SK-N-SH treated with all-trans-retinoic acid at 6 μM for 48 hours (cell line): ENCODE data around the gene PQBP1.
A peak's percentile ranks its signal among the peaks of the same experiment; 100 is the strongest.

Source experiments
- ATAC-seq: fragments of 200-7000 bp; cut with Tn5 transposase; 3 replicates; pipeline ENCODE4 v1.9.1; 2020; ENCODE audit warnings: mild to moderate bottlenecking, moderate library complexity
- BACH2 ChIP-seq: fragments of 250-450 bp; sonication (Bioruptor Pico); IDR thresholded peaks from 2 replicates; pipeline ENCODE4 v1.9.0; 2021; ENCODE audit warnings: mild to moderate bottlenecking, borderline replicate concordance
- CSDC2 ChIP-seq: fragments of 250-450 bp; sonication (Bioruptor Pico); IDR thresholded peaks from 2 replicates; pipeline ENCODE4 v1.5.0; 2020; ENCODE audit warnings: mild to moderate bottlenecking, moderate library complexity
- ESRRG ChIP-seq: fragments of 250-450 bp; sonication (Bioruptor Pico); IDR thresholded peaks from 2 replicates; pipeline ENCODE4 v1.6.1; 2021; ENCODE audit warnings: mild to moderate bottlenecking
- GLIS3 ChIP-seq: fragments of 250-450 bp; sonication (Bioruptor Pico); IDR thresholded peaks from 2 replicates; pipeline ENCODE4 v1.5.0; 2020; ENCODE audit warnings: mild to moderate bottlenecking, moderate library complexity
- RARB ChIP-seq: fragments of 250-450 bp; sonication (Bioruptor Pico); IDR thresholded peaks from 2 replicates; pipeline ENCODE4 v1.8.0; 2021; ENCODE audit warnings: mild to moderate bottlenecking, moderate library complexity
- SNAI2 ChIP-seq: fragments of 250-450 bp; sonication (Bioruptor Pico); IDR thresholded peaks from 2 replicates; pipeline ENCODE4 v1.5.0; 2020; ENCODE audit warnings: mild to moderate bottlenecking, moderate library complexity
- TOX ChIP-seq: fragments of 250-450 bp; sonication (Bioruptor Pico); IDR thresholded peaks from 2 replicates; pipeline ENCODE4 v1.8.0; 2021; ENCODE audit warnings: mild to moderate bottlenecking, moderate library complexity, borderline replicate concordance
- ZFP30 ChIP-seq: fragments of 450-650 bp; formaldehyde crosslinking; IDR thresholded peaks from 2 replicates; pipeline ENCODE4 v1.5.0; 2022; ENCODE audit warnings: mild to moderate bottlenecking, moderate library complexity
- ZNF70 ChIP-seq: fragments of 450-650 bp; formaldehyde crosslinking; IDR thresholded peaks from 2 replicates; pipeline ENCODE4 v1.5.0; 2020; ENCODE audit warnings: mild to moderate bottlenecking, moderate library complexity
- ZNF8 ChIP-seq: fragments of 450-650 bp; formaldehyde crosslinking; IDR thresholded peaks from 2 replicates; pipeline ENCODE4 v1.5.0; 2020; ENCODE audit warnings: mild to moderate bottlenecking, moderate library complexity
- TF ChIP-seq, protein P1 (sequence below): fragments of 250-450 bp; sonication (Bioruptor Pico); IDR thresholded peaks from 2 replicates; pipeline ENCODE4 v1.5.0; 2020; ENCODE audit warnings: mild to moderate bottlenecking, moderate library complexity
- TF ChIP-seq, protein P2 (sequence below): fragments of 250-450 bp; sonication (Bioruptor Pico); IDR thresholded peaks from 2 replicates; pipeline ENCODE4 v1.5.1; 2021; ENCODE audit warnings: mild to moderate bottlenecking, moderate library complexity
- TF ChIP-seq, protein P3 (sequence below): fragments of 250-450 bp; sonication (Bioruptor Pico); IDR thresholded peaks from 2 replicates; pipeline ENCODE4 v1.8.0; 2021; ENCODE audit warnings: low read depth, mild to moderate bottlenecking, moderate library complexity, borderline replicate concordance

PQBP1 gene

GRCh38 chrX:48918301-48918642, 20.5 kb downstream of the PQBP1 start (continued):
- TF ChIP-seq, protein P1, sequence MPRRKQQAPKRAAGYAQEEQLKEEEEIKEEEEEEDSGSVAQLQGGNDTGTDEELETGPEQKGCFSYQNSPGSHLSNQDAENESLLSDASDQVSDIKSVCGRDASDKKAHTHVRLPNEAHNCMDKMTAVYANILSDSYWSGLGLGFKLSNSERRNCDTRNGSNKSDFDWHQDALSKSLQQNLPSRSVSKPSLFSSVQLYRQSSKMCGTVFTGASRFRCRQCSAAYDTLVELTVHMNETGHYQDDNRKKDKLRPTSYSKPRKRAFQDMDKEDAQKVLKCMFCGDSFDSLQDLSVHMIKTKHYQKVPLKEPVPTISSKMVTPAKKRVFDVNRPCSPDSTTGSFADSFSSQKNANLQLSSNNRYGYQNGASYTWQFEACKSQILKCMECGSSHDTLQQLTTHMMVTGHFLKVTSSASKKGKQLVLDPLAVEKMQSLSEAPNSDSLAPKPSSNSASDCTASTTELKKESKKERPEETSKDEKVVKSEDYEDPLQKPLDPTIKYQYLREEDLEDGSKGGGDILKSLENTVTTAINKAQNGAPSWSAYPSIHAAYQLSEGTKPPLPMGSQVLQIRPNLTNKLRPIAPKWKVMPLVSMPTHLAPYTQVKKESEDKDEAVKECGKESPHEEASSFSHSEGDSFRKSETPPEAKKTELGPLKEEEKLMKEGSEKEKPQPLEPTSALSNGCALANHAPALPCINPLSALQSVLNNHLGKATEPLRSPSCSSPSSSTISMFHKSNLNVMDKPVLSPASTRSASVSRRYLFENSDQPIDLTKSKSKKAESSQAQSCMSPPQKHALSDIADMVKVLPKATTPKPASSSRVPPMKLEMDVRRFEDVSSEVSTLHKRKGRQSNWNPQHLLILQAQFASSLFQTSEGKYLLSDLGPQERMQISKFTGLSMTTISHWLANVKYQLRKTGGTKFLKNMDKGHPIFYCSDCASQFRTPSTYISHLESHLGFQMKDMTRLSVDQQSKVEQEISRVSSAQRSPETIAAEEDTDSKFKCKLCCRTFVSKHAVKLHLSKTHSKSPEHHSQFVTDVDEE (CRISPR knock-in tag): no peak
- TF ChIP-seq, protein P2, sequence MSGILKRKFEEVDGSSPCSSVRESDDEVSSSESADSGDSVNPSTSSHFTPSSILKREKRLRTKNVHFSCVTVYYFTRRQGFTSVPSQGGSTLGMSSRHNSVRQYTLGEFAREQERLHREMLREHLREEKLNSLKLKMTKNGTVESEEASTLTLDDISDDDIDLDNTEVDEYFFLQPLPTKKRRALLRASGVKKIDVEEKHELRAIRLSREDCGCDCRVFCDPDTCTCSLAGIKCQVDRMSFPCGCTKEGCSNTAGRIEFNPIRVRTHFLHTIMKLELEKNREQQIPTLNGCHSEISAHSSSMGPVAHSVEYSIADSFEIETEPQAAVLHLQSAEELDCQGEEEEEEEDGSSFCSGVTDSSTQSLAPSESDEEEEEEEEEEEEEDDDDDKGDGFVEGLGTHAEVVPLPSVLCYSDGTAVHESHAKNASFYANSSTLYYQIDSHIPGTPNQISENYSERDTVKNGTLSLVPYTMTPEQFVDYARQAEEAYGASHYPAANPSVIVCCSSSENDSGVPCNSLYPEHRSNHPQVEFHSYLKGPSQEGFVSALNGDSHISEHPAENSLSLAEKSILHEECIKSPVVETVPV (CRISPR knock-in tag): no peak
- TF ChIP-seq CSDC2 (CRISPR knock-in tag) (no peak), RARB (CRISPR knock-in tag) (no peak), BACH2 (CRISPR knock-in tag) (no peak), SNAI2 (CRISPR knock-in tag) (no peak)
- TF ChIP-seq, protein P3, sequence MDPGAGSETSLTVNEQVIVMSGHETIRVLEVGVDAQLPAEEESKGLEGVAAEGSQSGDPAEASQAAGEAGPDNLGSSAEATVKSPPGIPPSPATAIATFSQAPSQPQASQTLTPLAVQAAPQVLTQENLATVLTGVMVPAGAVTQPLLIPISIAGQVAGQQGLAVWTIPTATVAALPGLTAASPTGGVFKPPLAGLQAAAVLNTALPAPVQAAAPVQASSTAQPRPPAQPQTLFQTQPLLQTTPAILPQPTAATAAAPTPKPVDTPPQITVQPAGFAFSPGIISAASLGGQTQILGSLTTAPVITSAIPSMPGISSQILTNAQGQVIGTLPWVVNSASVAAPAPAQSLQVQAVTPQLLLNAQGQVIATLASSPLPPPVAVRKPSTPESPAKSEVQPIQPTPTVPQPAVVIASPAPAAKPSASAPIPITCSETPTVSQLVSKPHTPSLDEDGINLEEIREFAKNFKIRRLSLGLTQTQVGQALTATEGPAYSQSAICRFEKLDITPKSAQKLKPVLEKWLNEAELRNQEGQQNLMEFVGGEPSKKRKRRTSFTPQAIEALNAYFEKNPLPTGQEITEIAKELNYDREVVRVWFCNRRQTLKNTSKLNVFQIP (CRISPR knock-in tag): no peak

DNA sequence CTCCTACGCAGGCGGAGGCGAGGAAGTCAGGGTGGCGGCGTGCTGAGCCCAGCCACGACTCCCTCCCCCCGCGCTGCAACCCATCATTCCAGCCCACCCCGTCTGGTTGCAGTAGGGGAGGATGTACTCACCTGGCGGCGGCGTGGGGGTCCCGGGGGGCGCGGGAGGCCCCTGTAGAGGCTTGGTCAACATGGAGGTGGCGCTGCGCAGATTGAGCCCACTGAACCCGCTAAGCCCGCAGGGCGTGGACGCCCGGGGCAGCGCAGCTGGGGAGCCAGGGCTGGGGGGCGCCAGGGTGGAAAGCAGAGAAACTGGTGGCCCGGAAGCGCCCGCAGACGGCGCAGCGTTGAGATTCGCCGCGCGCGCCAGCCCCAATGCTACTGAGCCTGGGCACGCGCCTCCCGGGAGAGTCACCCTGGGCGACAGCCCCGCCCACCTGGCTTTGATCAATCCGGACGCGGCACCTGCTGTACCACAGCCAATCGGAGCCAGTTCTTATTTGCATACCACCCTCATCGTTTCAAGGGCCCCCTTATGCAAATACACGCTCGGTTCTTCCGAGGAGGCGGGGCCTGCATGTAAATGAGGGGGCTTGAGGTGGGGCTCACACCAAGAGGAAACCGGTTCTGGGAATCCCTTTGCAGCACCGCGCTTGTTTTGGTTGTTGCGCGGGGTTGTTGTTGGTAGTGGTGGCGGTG, 21.1 kb downstream of the PQBP1 start, which contains the start of gene PIM2:
PIM2 (minus strand) TSS at position 382 of the 698 bp plus-strand sequence; CDS start at position 192, 190 bp downstream.
- TF ChIP-seq, protein P2 (CRISPR knock-in tag): peak; percentile 46; the same call in 1 of the 2 replicates
- TF ChIP-seq RARB (CRISPR knock-in tag) (no peak), TOX (CRISPR knock-in tag) (no peak)
- peak; percentile 88 for ATAC-seq

- ATAC-seq: peak; percentile 44
- no peak for TF ChIP-seq CSDC2 (CRISPR knock-in tag)
- TF ChIP-seq ZFP30 (CRISPR knock-in tag): no peak
- TF ChIP-seq, protein P1 (CRISPR knock-in tag): no peak
- TF ChIP-seq, protein P3 (CRISPR knock-in tag): no peak
These were observed 21.7 kb downstream of the PQBP1 start for GRCh38 chrX:48919360-48919841.

DNA sequence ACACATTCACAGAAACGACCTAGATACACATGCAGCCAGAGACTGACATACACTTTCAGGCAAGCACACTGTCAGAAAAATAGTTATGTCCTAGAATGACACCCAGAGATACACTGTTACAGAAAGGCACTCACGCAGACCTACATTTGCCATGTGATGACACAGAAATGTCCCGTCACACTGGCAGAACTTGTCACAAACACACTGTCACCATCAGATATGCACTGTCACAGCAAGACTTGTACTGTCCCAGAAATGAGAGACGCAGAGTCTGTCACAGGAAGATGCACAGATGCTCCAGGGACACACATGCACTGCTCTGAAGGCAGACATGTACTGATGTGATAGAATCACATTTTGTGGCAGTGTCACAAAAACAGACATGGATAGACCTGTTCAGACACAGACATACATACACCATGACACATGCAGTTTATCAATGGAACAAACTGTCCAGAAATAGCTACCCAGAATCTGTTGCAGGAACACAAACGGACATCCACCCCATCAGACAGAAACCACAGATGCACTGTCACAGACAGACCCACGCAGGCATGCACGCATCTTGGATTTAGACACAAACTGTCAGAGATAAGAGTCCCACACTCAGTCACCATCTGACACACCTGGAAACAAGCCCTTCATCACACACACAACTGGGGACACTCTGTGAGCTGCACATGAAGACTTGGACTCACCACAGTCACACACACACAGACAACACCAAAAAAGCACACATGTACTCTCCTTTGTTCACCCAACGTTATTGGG, 22.4 kb downstream of the PQBP1 start:
- TF ChIP-seq GLIS3 (CRISPR knock-in tag): no peak
- TF ChIP-seq, protein P1 (CRISPR knock-in tag): no peak
- no peak for TF ChIP-seq ESRRG (CRISPR knock-in tag)
- TF ChIP-seq ZNF8 (CRISPR knock-in tag): no peak
- TF ChIP-seq ZNF70 (CRISPR knock-in tag): no peak
- ATAC-seq: no peak
